NCI-H2107 treated with DMSO at 0.1 percent for 48 hours (cell line): ENCODE results near the gene CARD9.

Experiments
- DNase-seq: peaks from one replicate; lab custom pipeline; 2025; ENCODE audit not compliant: unreplicated experiment; lab: John Stamatoyannopoulos, UW

Gene CARD9

DNA sequence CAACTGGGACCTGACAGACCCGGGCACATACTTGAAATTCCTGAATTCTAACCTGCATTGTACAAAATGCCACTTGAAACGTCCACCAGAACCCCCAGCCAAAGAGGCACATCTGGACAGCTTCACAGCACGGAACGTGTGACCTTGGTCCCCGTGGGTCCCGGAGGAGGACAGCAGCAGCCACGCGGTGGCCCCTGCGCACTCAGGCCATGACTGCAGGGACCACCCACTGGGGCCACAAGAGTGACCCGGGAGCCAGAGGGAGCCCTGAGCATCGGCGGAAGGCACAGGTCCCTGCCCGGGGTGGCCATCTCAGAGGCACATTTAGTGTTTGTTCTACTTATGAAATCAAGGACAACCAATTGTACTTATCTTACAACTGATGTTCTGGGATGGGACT lies 28.6 kb upstream of the CARD9 start:
- DNase-seq: no peak

DNA sequence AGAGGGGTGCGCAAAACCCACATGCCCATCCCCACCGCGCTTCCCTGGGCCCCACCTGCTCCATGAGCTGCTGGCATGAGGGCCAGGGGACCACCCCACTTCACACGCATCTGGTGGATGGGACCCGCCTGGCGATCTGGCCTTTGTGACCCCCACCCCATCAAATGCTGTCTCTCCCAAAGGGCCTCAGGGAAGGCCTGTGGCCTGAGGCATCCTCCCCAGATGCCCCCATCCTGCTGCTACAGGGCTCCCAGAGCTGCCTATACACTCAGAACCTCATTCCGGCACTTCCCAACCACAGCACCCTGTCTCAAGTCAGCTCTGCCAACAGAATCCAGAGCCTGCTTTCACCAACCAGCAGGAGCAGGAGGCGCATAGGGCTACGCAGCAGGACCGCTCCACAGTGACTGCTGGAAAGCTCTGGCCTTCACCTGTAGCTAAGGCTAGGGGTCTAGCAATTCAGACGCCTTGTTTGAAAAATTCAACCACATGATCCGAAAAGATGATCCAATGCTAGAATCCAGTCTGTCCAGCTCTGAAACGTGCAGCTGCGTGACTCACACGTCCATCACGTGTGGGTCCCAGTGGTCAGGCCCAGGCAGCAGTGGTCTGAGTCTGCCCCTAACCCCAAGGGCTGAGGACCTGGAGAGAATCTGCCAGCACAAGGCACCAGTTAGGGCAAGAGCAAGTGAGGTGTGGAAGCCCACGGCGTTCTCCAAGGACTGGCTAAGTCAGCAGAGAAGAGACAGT lies 27.9 kb upstream of the CARD9 start:
- DNase-seq: no peak

GRCh38 chr9:136400038-136400834 lies 26.8 kb upstream of the CARD9 start, which contains the start of gene SNAPC4:
SNAPC4 (minus strand) TSS chr9:136400170; CDS start chr9:136398428, 1,742 bp downstream.
- DNase-seq: peak; percentile 67

GRCh38 chr9:136399176-136400037 lies 25.9 kb upstream of the CARD9 start:
- DNase-seq: peak; percentile 3

- DNase-seq: no peak
Observed at GRCh38 chr9:136398286-136398685, 24.8 kb upstream of the CARD9 start.

- DNase-seq: no peak
Observed at GRCh38 chr9:136397643-136398042, 24.2 kb upstream of the CARD9 start.

- no peak for DNase-seq
Observed at GRCh38 chr9:136396219-136396515, 22.7 kb upstream of the CARD9 start.

DNA sequence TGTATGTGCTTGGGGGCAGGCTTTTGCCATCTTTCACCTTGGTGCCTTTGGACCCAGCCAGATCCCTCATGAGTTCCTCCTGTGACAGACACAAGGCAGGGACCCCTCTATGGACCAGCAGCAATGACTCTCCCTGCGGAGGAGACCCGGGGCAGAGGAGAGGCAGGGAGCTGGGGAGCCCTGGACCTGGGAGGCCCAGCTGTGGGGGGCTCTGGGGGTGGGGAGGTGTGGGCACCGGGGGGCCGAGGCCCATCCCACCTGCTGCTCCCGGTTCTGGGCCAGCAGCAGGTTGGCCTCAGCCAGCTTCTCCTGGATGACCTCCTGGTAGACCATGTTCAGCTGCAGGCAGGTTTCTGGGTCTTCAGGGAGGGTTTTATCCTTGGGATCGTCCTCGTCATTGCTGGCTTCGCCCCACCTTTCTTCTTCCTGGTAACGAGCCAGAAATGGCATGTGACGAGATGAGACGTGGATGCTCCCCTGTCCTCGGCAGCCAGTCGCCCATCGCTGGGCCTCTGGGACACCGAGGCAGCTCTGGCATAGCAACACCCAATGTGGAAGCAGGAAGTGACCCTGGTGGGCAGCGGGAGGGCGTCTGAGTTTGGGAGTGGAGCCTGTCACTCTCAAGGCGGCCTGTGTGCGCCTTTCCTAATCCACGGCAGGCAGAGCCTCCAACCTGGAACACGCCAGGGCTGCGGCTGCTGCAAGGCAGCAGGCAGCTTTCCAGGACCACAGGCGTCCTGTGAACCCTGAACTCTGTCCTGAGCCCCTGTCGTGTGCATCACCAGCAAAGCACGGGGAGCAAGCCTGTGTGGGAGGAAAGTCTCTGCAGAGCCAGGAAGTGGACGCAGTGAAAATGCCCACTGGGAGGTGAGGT lies 22.1 kb upstream of the CARD9 start:
- DNase-seq: no peak

DNA sequence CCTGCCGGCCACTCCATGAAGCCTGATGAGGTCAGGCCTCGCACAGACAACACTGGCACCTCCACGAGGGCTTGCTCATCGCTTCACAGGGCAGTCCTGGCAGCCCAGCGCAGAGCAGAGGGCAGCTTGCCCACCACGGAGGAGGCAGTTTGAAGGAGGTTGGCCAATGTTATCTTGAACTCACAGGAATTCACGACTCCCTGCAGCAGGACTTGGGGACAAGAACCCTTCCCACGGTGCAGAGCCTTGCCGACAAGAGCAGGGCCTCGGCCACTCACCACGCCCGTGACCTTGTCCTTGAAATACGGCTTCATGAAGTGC lies 21.5 kb upstream of the CARD9 start:
- DNase-seq: no peak

DNA sequence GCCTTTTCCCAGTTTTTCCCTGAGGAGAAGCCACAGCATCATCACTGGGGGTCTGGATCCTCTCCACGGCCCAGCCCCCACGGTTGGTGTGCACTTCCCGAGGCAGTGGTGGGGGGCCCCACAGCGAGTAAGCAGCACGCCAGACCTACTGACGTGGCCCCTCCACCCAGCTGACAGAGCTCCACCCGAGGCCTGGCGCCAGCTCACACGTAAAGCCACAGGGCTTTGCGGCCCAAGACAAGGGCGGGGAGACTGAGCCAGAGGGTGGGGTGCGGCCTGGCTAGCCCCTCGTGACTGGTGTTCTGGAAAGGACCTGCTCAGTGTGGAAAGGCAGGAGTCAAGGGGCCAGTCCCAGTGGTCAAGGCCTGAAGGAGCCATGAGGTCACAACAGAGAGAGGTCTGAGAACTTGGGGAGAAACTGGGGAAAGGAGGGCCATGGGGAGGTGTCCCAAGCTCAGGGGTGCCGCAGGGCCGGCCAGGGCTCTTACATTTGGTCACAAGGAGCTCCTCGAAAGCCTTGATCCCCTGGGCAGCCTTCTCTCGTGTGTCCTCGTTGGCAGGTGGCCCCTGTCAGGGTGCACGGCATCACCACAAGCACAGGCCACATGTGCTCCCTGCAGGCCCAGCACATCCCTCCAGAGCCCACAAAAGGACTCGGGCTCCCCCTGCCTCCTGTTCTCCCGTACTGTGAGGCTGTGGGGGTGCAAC lies 21.0 kb upstream of the CARD9 start:
- DNase-seq: no peak

DNA sequence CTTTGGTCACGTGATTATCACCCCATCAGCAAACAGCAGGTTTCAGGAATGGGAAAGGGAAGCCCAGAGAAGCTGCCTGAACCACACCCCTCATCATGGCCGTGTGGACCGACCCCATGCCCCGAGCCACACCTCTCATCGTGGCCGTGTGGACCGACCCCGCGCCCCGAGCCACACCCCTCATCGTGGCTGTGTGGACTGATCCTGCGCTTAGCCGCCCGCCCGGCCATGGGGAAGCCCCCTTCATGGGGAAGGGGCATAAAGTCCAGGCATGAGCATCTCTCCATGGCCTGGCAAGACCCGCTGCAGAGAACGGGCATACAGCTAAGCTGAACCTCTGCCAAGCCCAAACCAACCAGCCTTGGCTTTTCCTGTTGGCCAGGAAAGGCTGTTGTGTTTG lies 20.1 kb upstream of the CARD9 start:
- DNase-seq: no peak

GRCh38 chr9:136392538-136393449 lies 19.3 kb upstream of the CARD9 start:
- no peak for DNase-seq

GRCh38 chr9:136391737-136392537 lies 18.5 kb upstream of the CARD9 start:
- DNase-seq: no peak

- peak; percentile 49 for DNase-seq
Observed at GRCh38 chr9:136389396-136389795, 15.9 kb upstream of the CARD9 start.

DNA sequence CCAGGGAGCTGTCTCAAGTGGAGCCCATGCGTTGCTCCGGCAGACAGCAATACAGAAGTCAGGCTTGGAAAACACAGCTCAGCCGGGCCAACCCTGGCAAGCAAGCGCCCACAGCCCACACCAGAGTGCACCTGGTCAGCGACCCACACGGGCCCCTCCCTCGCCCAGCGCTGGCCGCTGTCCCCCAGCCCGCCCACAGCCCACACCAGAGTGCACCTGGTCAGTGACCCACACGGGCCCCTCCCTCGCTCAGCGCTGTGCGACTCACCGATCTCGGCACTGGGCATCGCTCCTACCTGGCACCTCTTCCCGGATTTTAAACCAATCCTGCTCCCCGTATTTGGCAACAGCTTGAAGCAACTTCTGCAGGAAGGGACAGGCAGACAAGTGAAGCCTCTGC lies 13.7 kb upstream of the CARD9 start:
- no peak for DNase-seq

GRCh38 chr9:136386018-136386417 lies 12.5 kb upstream of the CARD9 start:
- DNase-seq: peak; percentile 9

DNA sequence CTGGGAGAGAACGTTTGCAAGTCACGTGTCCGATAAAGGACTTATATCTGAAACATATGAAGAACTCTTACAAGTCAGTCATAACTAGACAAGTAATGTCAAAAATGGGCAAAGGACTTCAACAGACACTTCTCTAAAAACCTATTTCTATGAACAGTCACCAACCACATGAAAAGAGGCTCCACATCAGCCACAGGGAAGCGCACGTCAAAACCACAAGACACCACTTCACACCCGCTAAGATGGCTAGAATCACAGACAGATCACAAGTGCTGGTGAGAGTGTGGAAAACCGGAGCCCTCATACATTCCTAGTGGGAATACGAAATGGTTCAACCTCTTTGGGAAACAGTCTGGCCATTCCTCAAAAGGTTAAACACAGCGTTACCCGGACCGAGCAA lies 11.5 kb upstream of the CARD9 start:
- DNase-seq: no peak

DNA sequence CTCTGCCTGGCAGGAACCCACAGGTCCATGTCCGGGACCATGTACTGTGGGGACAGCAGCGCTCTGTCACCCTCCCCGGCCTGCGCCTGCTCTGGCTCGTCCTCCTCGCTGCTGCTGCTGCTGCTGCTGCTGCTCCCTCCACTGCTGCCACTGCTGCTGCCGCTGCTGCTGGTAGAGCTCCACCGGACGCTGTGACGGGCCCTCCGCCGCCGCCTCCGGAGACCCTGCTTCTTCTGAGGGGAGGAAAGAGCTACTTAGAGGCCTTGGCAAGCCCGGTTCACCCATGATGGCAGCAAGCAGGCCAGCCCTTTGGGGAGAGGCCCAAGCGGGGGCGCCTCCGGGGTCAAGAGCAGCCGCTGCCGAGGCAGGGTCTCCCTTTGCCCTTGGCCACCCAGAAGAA lies 10.0 kb upstream of the CARD9 start:
- no peak for DNase-seq
